OCI-LY3 (cell line): Measurements from ENCODE around the gene PPP2R2C.

ENCODE experiments used
- H2AFZ ChIP-seq: fragments of 200-600, 300-600 bp; shearing (Covaris generic); 2 replicates; pipeline ENCODE4 v1.6.0; 2014; ENCODE audit warnings: antibody characterized with exemption, low read depth, low read length
- H3K27ac ChIP-seq: fragments of 200-600, 300-600 bp; sonication (generic); 2 replicates; pipeline ENCODE4 v1.5.1; 2014; ENCODE audit warnings: mild to moderate bottlenecking, low read length, moderate library complexity, mixed read lengths
- H3K27me3 ChIP-seq: fragments of 200-600, 300-600 bp; sonication (generic); 2 replicates; pipeline ENCODE4 v1.6.1; 2014; ENCODE audit warnings: low read depth, low read length, mixed read lengths
- H3K36me3 ChIP-seq: fragments of 200-600, 300-600 bp; sonication (generic); replicated peaks from 2 replicates; pipeline ENCODE3; 2014; ENCODE audit warnings: low read depth, low read length, mixed read lengths
- H3K4me1 ChIP-seq: fragments of 300-600, 200-600 bp; sonication (generic); 2 replicates; pipeline ENCODE4 v1.6.1; 2014; ENCODE audit warnings: low read length, mixed read lengths
- H3K4me2 ChIP-seq: fragments of 200-600, 300-600 bp; sonication (generic); 2 replicates; pipeline ENCODE4 v1.6.1; 2014; ENCODE audit warnings: low read length, mixed read lengths
- H3K4me3 ChIP-seq: fragments of 300-600, 200-600 bp; sonication (generic); 2 replicates; pipeline ENCODE4 v1.5.1; 2014; ENCODE audit warnings: antibody characterized with exemption, mild to moderate bottlenecking, low read length, moderate library complexity
- H3K79me2 ChIP-seq: fragments of 300-600, 200-600 bp; shearing (Covaris generic); 2 replicates; pipeline ENCODE4 v1.6.1; 2014; ENCODE audit warnings: mild to moderate bottlenecking, low read length, mixed read lengths
- H3K9ac ChIP-seq: fragments of 300-600, 200-600 bp; shearing (Covaris generic); 2 replicates; pipeline ENCODE4 v1.6.0; 2014; ENCODE audit warnings: mild to moderate bottlenecking, low read length, moderate library complexity
- H3K9me3 ChIP-seq: fragments of 200-600, 300-600 bp; shearing (Covaris generic); 2 replicates; pipeline ENCODE4 v1.6.1; 2014; ENCODE audit warnings: low read length, mixed read lengths; ENCODE audit not compliant: insufficient read depth
- H4K20me1 ChIP-seq: fragments of 200-600, 300-600 bp; sonication (generic); 2 replicates; pipeline ENCODE4 v1.6.1; 2016; ENCODE audit warnings: low read length, mixed read lengths; ENCODE audit not compliant: insufficient read depth
- CTCF ChIP-seq: fragments of 200-600, 300-600 bp; sonication (generic); IDR thresholded peaks from 2 replicates; pipeline ENCODE4 v1.5.1; 2014; ENCODE audit warnings: antibody characterized with exemption, low read length, low read depth
- EZH2phosphoT487 ChIP-seq: fragments of 200-600 bp; shearing (Covaris generic); IDR thresholded peaks from 2 replicates; pipeline ENCODE4 v1.6.1; 2018; ENCODE audit warnings: antibody characterized with exemption, mixed run types, low read depth

The PPP2R2C gene

DNA sequence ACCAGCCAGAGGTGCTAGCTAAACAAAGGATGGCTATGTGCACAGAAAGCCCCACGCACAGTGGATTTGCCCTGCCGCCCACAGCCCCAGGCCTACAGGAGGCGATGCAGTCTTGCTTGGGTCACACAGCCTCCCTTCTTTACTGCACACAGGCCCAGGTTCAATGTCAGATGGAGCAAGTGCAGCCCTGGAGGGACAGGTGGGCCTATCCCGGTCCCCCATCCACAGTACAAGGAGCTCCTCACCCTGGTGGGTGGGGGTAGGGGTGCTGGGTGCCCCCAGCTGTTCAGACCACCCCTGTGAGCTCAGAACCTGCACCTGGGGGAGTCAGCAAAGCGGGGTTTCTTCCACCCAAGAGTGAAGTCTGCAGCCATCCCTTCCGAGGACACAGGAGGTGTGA lies 114.9 kb downstream of the PPP2R2C start:
- Histone ChIP-seq H3K27me3 (no peaks in the 10 kb centered on the region), H2AFZ (no peak overlapping the region), H3K9me3 (no peaks in the 10 kb centered on the region), H3K4me1 (no peaks in the 10 kb centered on the region), H3K36me3 (no peaks in the 10 kb centered on the region), H3K4me2 (no peak overlapping the region), H3K79me2 (no peaks in the 10 kb centered on the region), H3K27ac (no peak overlapping the region), H3K4me3 (no peak overlapping the region), H4K20me1 (no peaks in the 10 kb centered on the region), H3K9ac (no peak overlapping the region)
- TF ChIP-seq EZH2phosphoT487, result no peak
- TF ChIP-seq CTCF, result no peak

DNA sequence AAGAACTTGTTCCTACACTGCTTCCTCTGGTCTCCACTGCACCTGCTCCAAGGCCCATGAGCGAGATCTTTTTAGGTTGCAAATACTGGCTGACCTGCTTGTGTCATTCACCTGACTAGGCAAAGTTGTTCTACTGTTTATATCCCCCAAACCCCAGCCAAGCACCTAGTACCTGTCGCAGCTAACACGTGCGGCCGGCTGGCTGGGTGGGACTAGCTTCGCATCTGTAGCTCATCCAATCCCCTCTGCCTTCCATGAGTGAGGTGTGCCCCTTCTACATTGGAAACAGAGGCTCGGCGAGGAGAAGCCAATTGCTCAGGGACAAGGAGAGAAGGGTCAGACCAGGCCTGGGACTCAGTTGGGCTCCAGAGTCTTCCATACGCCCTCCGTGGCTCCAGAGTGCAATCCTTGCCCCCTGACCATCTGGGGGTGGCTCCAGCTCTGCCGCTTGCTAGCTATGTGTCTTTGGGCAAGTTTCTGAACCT lies 116.3 kb downstream of the PPP2R2C start:
- Histone ChIP-seq H3K4me2 (no peak overlapping the region), H3K36me3 (no peaks in the 10 kb centered on the region), H3K27me3 (no peaks in the 10 kb centered on the region), H3K9me3 (no peaks in the 10 kb centered on the region), H3K9ac (no peak overlapping the region), H3K4me1 (no peaks in the 10 kb centered on the region), H3K79me2 (no peaks in the 10 kb centered on the region), H3K4me3 (no peak overlapping the region), H2AFZ (no peak overlapping the region), H3K27ac (no peak overlapping the region), H4K20me1 (no peaks in the 10 kb centered on the region)
- TF ChIP-seq EZH2phosphoT487, result no peak
- TF ChIP-seq CTCF, result no peak

GRCh38 chr4:6355052-6355451 lies 117.4 kb downstream of the PPP2R2C start:
- H3K4me1 ChIP-seq, result no peaks in the 10 kb centered on the region
- no peak overlapping the region for H2AFZ ChIP-seq
- no peaks in the 10 kb centered on the region for H3K36me3 ChIP-seq
- no peaks in the 10 kb centered on the region for H4K20me1 ChIP-seq
- H3K4me2 ChIP-seq, result no peak overlapping the region
- no peaks in the 10 kb centered on the region for H3K9me3 ChIP-seq
- no peak for TF ChIP-seq CTCF
- no peak for TF ChIP-seq EZH2phosphoT487
- no peak overlapping the region for H3K27ac ChIP-seq
- no peaks in the 10 kb centered on the region for H3K79me2 ChIP-seq
- no peak overlapping the region for H3K4me3 ChIP-seq
- H3K27me3 ChIP-seq, result no peaks in the 10 kb centered on the region
- H3K9ac ChIP-seq, result no peak overlapping the region

DNA sequence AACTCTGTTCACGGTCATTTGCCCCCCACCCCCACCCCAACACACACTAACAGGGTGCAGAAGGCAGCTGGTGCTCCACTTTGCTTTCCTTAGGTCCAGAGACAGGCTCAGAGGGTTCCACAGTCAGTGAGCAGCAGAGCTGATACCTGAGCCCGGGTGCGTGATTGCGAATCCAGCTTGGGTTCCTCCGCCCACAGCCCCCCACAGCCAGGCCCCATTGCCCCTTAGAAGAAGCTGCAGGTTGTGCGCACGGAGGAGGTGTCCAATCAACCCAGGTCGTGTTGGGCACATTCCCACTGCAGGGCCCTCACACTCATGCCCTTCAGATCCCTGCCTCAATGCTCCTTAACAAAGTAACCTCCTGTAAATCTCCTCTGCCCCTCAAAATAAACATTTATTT lies 117.8 kb downstream of the PPP2R2C start:
- H3K4me1 ChIP-seq, result no peaks in the 10 kb centered on the region

More for the DNA sequence above, 117.8 kb downstream of the PPP2R2C start:
- Histone ChIP-seq H2AFZ (no peak overlapping the region), H3K9me3 (no peaks in the 10 kb centered on the region), H3K4me3 (no peak overlapping the region), H3K27me3 (no peaks in the 10 kb centered on the region), H3K9ac (no peak overlapping the region), H4K20me1 (no peaks in the 10 kb centered on the region), H3K36me3 (no peaks in the 10 kb centered on the region), H3K79me2 (no peaks in the 10 kb centered on the region), H3K27ac (no peak overlapping the region), H3K4me2 (no peak overlapping the region)
- TF ChIP-seq CTCF, result no peak
- TF ChIP-seq EZH2phosphoT487, result no peak
